AG10803 (cell line): Measurements from ENCODE around the gene ENTPD3.

Experiments
- DNase-seq: peaks from one replicate; pipeline ENCODE4 v3.0.0; 2010; ENCODE audit warnings: low read depth
- H3K4me3 ChIP-seq: 2 replicates; pipeline ENCODE4 v1.5.1; 2011; ENCODE audit warnings: mild to moderate bottlenecking, low read length, control low read depth
- CTCF ChIP-seq: conservative IDR thresholded peaks from 2 replicates; pipeline ENCODE4 v1.5.1; 2011; ENCODE audit warnings: mild to moderate bottlenecking, low read length, control low read depth, inconsistent platforms

ENTPD3 gene

GRCh38 chr3:40387001-40387894 is at the start of gene ENTPD3:
ENTPD3 (plus strand) TSS chr3:40387184; CDS start chr3:40388058, 874 bp downstream.
- no peak for TF ChIP-seq CTCF
- no peak for DNase-seq
- peak within 1 kb of the TSS; percentile 33 for H3K4me3 ChIP-seq

GRCh38 chr3:40339871-40340270 is 47.1 kb upstream of the ENTPD3 start:
- TF ChIP-seq CTCF: no peak

GRCh38 chr3:40340541-40341170 is 46.3 kb upstream of the ENTPD3 start:
- no peak for DNase-seq
- TF ChIP-seq CTCF: no peak
- H3K4me3 ChIP-seq: no peak overlapping the region

More at GRCh38 chr3:40339871-40340270, 47.1 kb upstream of the ENTPD3 start:
- no peak overlapping the region for H3K4me3 ChIP-seq
- no peak for DNase-seq

- no peak for TF ChIP-seq CTCF
- no peak for DNase-seq
- no peak overlapping the region for H3K4me3 ChIP-seq
Measured at GRCh38 chr3:40341671-40342070, 45.3 kb upstream of the ENTPD3 start.

GRCh38 chr3:40350529-40350928 is 36.5 kb upstream of the ENTPD3 start:
- no peak for TF ChIP-seq CTCF
- no peak overlapping the region for H3K4me3 ChIP-seq
- no peak for DNase-seq

- no peak for TF ChIP-seq CTCF
- DNase-seq: no peak
- H3K4me3 ChIP-seq: no peak overlapping the region
Measured at GRCh38 chr3:40355410-40355809, 31.6 kb upstream of the ENTPD3 start.

GRCh38 chr3:40358454-40358853 is 28.5 kb upstream of the ENTPD3 start:
- DNase-seq: no peak
- TF ChIP-seq CTCF: no peak
- no peak overlapping the region for H3K4me3 ChIP-seq
